Muscle layer of colon (tissue), 2 donors: ENCODE data around the gene NEK1.

Experiments
- H3K27ac ChIP-seq: one replicate; pipeline ENCODE4 v1.7.0; 2013; ENCODE audit warnings: low read depth, mild to moderate bottlenecking, low read length, moderate library complexity
- H3K27me3 ChIP-seq, 2 donors: one replicate each; pipeline ENCODE4 v1.7.0; 2013; ENCODE audit warnings: low read length in 2 of 2, mild to moderate bottlenecking in 2 of 2; ENCODE audit not compliant: insufficient read depth in 2 of 2, control insufficient read depth in 1 of 2
- H3K36me3 ChIP-seq: one replicate; pipeline ENCODE4 v1.7.0; 2013; ENCODE audit warnings: mild to moderate bottlenecking, low read length; ENCODE audit not compliant: insufficient read depth
- H3K4me1 ChIP-seq: one replicate; pipeline ENCODE4 v1.7.0; 2013; ENCODE audit warnings: mild to moderate bottlenecking, low read length; ENCODE audit not compliant: insufficient read depth
- H3K4me3 ChIP-seq, 2 donors: one replicate each; pipeline ENCODE4 v1.7.0; 2013; ENCODE audit warnings: low read length in 2 of 2, low read depth in 1 of 2, mild to moderate bottlenecking in 1 of 2, moderate library complexity in 1 of 2
- H3K9ac ChIP-seq: one replicate; pipeline ENCODE4 v1.7.0; 2013; ENCODE audit warnings: low read length
- H3K9me3 ChIP-seq: one replicate; pipeline ENCODE4 v1.7.0; 2013; ENCODE audit warnings: mild to moderate bottlenecking, low read length
- donor health status: abdominal sarcoma.
- donor health status: Adenocarcinoma of cecum.

NEK1 gene

GRCh38 chr4:169612871-169613859 is 782 bp upstream of the NEK1 start:
- H3K27me3 ChIP-seq = no peaks in the 10 kb centered on the region
- H3K9me3 ChIP-seq = no peaks in the 10 kb centered on the region
- peak overlapping the region; percentile 29 for H3K27ac ChIP-seq
- peaks cover 22% of the 10 kb centered on the region for H3K4me1 ChIP-seq
- H3K36me3 ChIP-seq = no peaks in the 10 kb centered on the region
- peak overlapping the region; percentile 47 for H3K9ac ChIP-seq
- peak overlapping the region; percentile 56 to 86 for H3K4me3 ChIP-seq

- H3K27me3 ChIP-seq = no peaks in the 10 kb centered on the region
- no peak overlapping the region for H3K27ac ChIP-seq
- peaks cover 22% of the 10 kb centered on the region for H3K4me1 ChIP-seq
- H3K36me3 ChIP-seq = no peaks in the 10 kb centered on the region
- H3K9me3 ChIP-seq = no peaks in the 10 kb centered on the region
- peak overlapping the region in 1 of 2 donors; percentile 86 for H3K4me3 ChIP-seq
- H3K9ac ChIP-seq = no peak overlapping the region
Measured at GRCh38 chr4:169611157-169611556, 1.2 kb downstream of the NEK1 start.

- H3K9me3 ChIP-seq = no peaks in the 10 kb centered on the region
- H3K9ac ChIP-seq = no peak overlapping the region
- no peak overlapping the region for H3K4me3 ChIP-seq
- H3K27ac ChIP-seq = no peak overlapping the region
- no peaks in the 10 kb centered on the region for H3K4me1 ChIP-seq
- H3K27me3 ChIP-seq = no peaks in the 10 kb centered on the region
- H3K36me3 ChIP-seq = peaks cover 8% of the 10 kb centered on the region
Measured at GRCh38 chr4:169604903-169605331, 7.5 kb downstream of the NEK1 start.

- no peak overlapping the region for H3K27ac ChIP-seq
Measured at GRCh38 chr4:169604131-169604900, 8.1 kb downstream of the NEK1 start.

GRCh38 chr4:169603312-169603711 is 9.1 kb downstream of the NEK1 start:
- Histone ChIP-seq H3K4me1 (no peaks in the 10 kb centered on the region), H3K36me3 (peaks cover 8% of the 10 kb centered on the region), H3K27ac (no peak overlapping the region), H3K9ac (no peak overlapping the region), H3K4me3 (no peak overlapping the region), H3K27me3 (no peaks in the 10 kb centered on the region), H3K9me3 (no peaks in the 10 kb centered on the region)

More at GRCh38 chr4:169604131-169604900, 8.1 kb downstream of the NEK1 start:
- no peak overlapping the region for H3K4me3 ChIP-seq
- H3K4me1 ChIP-seq = no peaks in the 10 kb centered on the region
- no peaks in the 10 kb centered on the region for H3K9me3 ChIP-seq
- no peak overlapping the region for H3K9ac ChIP-seq
- H3K27me3 ChIP-seq = no peaks in the 10 kb centered on the region
- peaks cover 8% of the 10 kb centered on the region for H3K36me3 ChIP-seq

- no peaks in the 10 kb centered on the region for H3K9me3 ChIP-seq
- no peaks in the 10 kb centered on the region for H3K27me3 ChIP-seq
- no peak overlapping the region for H3K27ac ChIP-seq
- no peak overlapping the region for H3K4me3 ChIP-seq
- H3K36me3 ChIP-seq = peaks cover 8% of the 10 kb centered on the region
- no peak overlapping the region for H3K9ac ChIP-seq
- H3K4me1 ChIP-seq = no peaks in the 10 kb centered on the region
Measured at GRCh38 chr4:169601016-169601771, 11.2 kb downstream of the NEK1 start.

GRCh38 chr4:169594560-169595195 is 17.7 kb downstream of the NEK1 start:
- no peaks in the 10 kb centered on the region for H3K9me3 ChIP-seq
- no peaks in the 10 kb centered on the region for H3K36me3 ChIP-seq
- H3K9ac ChIP-seq = no peak overlapping the region
- H3K4me3 ChIP-seq = no peak overlapping the region
- H3K27ac ChIP-seq = no peak overlapping the region
- H3K4me1 ChIP-seq = no peaks in the 10 kb centered on the region
- no peaks in the 10 kb centered on the region for H3K27me3 ChIP-seq

GRCh38 chr4:169593050-169593560 is 19.3 kb downstream of the NEK1 start:
- Histone ChIP-seq H3K4me1 (no peaks in the 10 kb centered on the region), H3K4me3 (no peak overlapping the region), H3K9ac (no peak overlapping the region), H3K27me3 (no peaks in the 10 kb centered on the region), H3K36me3 (no peaks in the 10 kb centered on the region), H3K9me3 (no peaks in the 10 kb centered on the region), H3K27ac (no peak overlapping the region)

- Histone ChIP-seq H3K4me1 (no peaks in the 10 kb centered on the region), H3K4me3 (no peak overlapping the region), H3K27ac (no peak overlapping the region), H3K27me3 (no peaks in the 10 kb centered on the region), H3K9me3 (no peaks in the 10 kb centered on the region), H3K36me3 (peaks cover 6% of the 10 kb centered on the region), H3K9ac (no peak overlapping the region)
Measured at GRCh38 chr4:169583563-169583962, 28.8 kb downstream of the NEK1 start.

GRCh38 chr4:169582706-169583105 is 29.7 kb downstream of the NEK1 start:
- Histone ChIP-seq H3K4me1 (no peaks in the 10 kb centered on the region), H3K27me3 (no peaks in the 10 kb centered on the region), H3K9me3 (no peaks in the 10 kb centered on the region), H3K36me3 (peaks cover 6% of the 10 kb centered on the region), H3K27ac (no peak overlapping the region), H3K4me3 (no peak overlapping the region), H3K9ac (no peak overlapping the region)
